GM21447 (cell line): Measurements from ENCODE around the gene SMC2.

Experiments used
- ATAC-seq: cut with Tn5 transposase; IDR thresholded peaks from one replicate; pipeline ENCODE4 v1.9.1; 2021; ENCODE audit not compliant: unreplicated experiment

SMC2 gene

GRCh38 chr9:104093647-104094533 is at the start of gene SMC2:
Gene SMC2 (plus strand): TSS chr9:104094309. CDS start chr9:104095385, 1,076 bp downstream.
- ATAC-seq = peak; percentile 86

GRCh38 chr9:104068546-104068945 is 25.6 kb upstream of the SMC2 start:
- ATAC-seq = no peak

GRCh38 chr9:104069288-104069687 is 24.8 kb upstream of the SMC2 start:
- no peak for ATAC-seq

- no peak for ATAC-seq
Observed at GRCh38 chr9:104071589-104071988, 22.5 kb upstream of the SMC2 start.

GRCh38 chr9:104073098-104073769 is 20.9 kb upstream of the SMC2 start:
- no peak for ATAC-seq

- ATAC-seq = no peak
Observed at GRCh38 chr9:104073770-104074133, 20.4 kb upstream of the SMC2 start.

- no peak for ATAC-seq
Observed at GRCh38 chr9:104074876-104075275, 19.2 kb upstream of the SMC2 start.

GRCh38 chr9:104075801-104076753 is 18.0 kb upstream of the SMC2 start:
- no peak for ATAC-seq

GRCh38 chr9:104078596-104078995 is 15.5 kb upstream of the SMC2 start:
- no peak for ATAC-seq

GRCh38 chr9:104080983-104081382 is 13.1 kb upstream of the SMC2 start:
- no peak for ATAC-seq

- no peak for ATAC-seq
Observed at GRCh38 chr9:104082168-104082567, 11.9 kb upstream of the SMC2 start.

- ATAC-seq = no peak
Observed at GRCh38 chr9:104085525-104085924, 8.6 kb upstream of the SMC2 start.

GRCh38 chr9:104087894-104088293 is 6.2 kb upstream of the SMC2 start:
- ATAC-seq = no peak

GRCh38 chr9:104088416-104088815 is 5.7 kb upstream of the SMC2 start:
- ATAC-seq = no peak

- no peak for ATAC-seq
Observed at GRCh38 chr9:104090578-104090977, 3.5 kb upstream of the SMC2 start.

- no peak for ATAC-seq
Observed at GRCh38 chr9:104091116-104091515, 3.0 kb upstream of the SMC2 start.

- ATAC-seq = peak; percentile 20
Observed at GRCh38 chr9:104091708-104092107, 2.4 kb upstream of the SMC2 start.

- no peak for ATAC-seq
Observed at GRCh38 chr9:104092192-104092591, 1.9 kb upstream of the SMC2 start.

GRCh38 chr9:104092875-104093600 is 1.1 kb upstream of the SMC2 start:
- ATAC-seq = no peak

GRCh38 chr9:104094534-104095015 is 466 bp downstream of the SMC2 start:
- peak; percentile 2 for ATAC-seq
